Activated CD4-positive, alpha-beta T cell treated with anti-CD3 and anti-CD28 coated beads, Interleukin-2, amount 10 ng/mL, durations not matched to agents 7 days and 5 days (primary cell): ENCODE data around the gene LAMA1. TPM values are rescaled to one million over a fixed set of nuclear protein-coding genes. Genes with fewer than 3 reads are reported as not detected.

Experiments used
- CTCF ChIA-PET: fragments of 350-600 bp; sonication (Branson Sonifier 250); formaldehyde crosslinking; loops from one replicate; lab custom pipeline; 2021; ENCODE audit warnings: antibody characterized with exemption; lab: Charles Lee
- POLR2A ChIA-PET: fragments of 350-600 bp; sonication (Branson Sonifier 250); formaldehyde crosslinking; loops from one replicate; lab custom pipeline; 2021; ENCODE audit warnings: antibody characterized with exemption; lab: Charles Lee
- DNase-seq: peaks from one replicate; pipeline ENCODE4 v3.0.0-alpha.2; 2020
- H3K27ac Mint-ChIP-seq: one replicate; pipeline ENCODE4 v1.8.0; 2021; ENCODE audit warnings: mild to moderate bottlenecking, moderate library complexity, mixed read lengths
- H3K27me3 Mint-ChIP-seq: one replicate; pipeline ENCODE4 v1.8.0; 2021; ENCODE audit warnings: mixed read lengths
- H3K36me3 Mint-ChIP-seq: one replicate; pipeline ENCODE4 v1.8.0; 2021; ENCODE audit warnings: low read depth, mixed read lengths
- H3K4me1 Mint-ChIP-seq: one replicate; pipeline ENCODE4 v1.8.0; 2021; ENCODE audit warnings: mixed read lengths
- H3K4me3 Mint-ChIP-seq: one replicate; pipeline ENCODE4 v1.8.0; 2021; ENCODE audit warnings: mild to moderate bottlenecking, moderate library complexity, mixed read lengths
- H3K9me3 Mint-ChIP-seq: one replicate; pipeline ENCODE4 v1.8.0; 2021; ENCODE audit warnings: mixed read lengths
- total RNA-seq, 2 experiments: library from RNA; stranded (reverse); gene quantifications; one replicate each; pipeline ENCODE4 v1.2.3, GENCODE V29; 2021

LAMA1 gene
- total RNA-seq, 2 experiments from 2014 or later = not detected

DNA sequence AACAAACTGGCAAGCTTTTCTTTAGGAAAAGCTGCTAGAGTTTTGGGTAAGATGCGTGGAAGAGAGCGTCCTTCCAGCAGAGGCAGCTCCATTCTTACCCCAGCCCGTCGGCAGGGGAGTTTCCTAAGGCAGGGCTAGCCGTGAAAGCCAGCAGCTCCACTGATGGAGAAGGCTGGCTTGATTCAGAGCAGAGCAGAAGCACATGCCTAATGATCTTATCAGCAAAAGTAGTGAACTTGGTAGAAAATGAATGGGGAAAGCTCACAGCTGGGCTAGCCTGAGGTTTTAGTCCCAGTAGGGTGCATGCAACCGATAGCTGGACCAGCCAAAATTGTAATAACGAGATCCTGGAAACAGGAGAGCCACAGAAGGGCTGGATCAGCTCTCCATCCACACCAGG, 20.8 kb downstream of the LAMA1 start:
- H3K27me3 Mint-ChIP-seq = no peaks in the 10 kb centered on the region
- no peak overlapping the region for H3K4me3 Mint-ChIP-seq
- no peaks in the 10 kb centered on the region for H3K9me3 Mint-ChIP-seq
- CTCF ChIA-PET = no interaction called here
- no peaks in the 10 kb centered on the region for H3K4me1 Mint-ChIP-seq
- no peak for DNase-seq
- H3K36me3 Mint-ChIP-seq = no peaks in the 10 kb centered on the region
- no peak overlapping the region for H3K27ac Mint-ChIP-seq
- POLR2A ChIA-PET = no interaction called here

DNA sequence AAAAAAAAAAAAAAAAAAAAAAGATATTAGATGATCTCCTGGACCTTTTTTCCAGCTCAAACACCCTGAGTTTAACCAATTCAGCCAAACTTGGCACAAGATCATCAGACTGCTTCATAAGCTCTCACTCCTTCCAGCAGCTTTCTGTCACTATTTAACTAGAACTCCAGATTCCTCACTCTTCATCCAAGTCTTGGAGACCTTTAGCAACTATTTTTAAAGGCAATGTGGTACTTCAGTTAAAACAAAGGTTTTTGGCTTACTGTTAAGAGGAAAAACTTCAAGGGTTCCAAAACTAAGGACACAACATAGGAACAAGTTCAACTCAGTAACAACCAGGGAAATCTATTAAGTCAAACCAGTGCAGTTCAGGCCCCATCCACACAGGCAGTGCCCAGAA, 23.2 kb downstream of the LAMA1 start:
- POLR2A ChIA-PET = no interaction called here

DNA sequence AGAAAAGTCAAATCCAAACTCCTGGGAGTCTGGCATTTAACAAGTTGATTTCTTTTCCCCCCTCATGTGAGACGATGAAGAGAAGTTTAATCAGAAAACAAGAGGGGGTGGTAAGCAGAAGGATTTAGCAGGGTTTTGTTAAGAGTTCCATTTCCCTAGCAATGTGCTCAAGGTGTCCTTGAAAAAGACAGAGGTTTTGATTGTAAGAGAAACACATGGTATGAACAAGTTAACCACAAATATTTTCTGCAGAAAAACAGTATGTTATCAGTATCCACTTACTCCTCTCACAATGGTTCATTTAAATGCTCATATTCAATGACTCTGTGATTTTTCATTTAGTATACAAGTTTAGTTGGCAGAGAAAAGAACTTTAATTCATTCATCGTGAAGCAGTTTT, 26.8 kb downstream of the LAMA1 start:
- H3K9me3 Mint-ChIP-seq = no peaks in the 10 kb centered on the region
- no peak overlapping the region for H3K27ac Mint-ChIP-seq
- no peaks in the 10 kb centered on the region for H3K36me3 Mint-ChIP-seq
- POLR2A ChIA-PET = no interaction called here
- H3K27me3 Mint-ChIP-seq = no peaks in the 10 kb centered on the region
- H3K4me1 Mint-ChIP-seq = no peaks in the 10 kb centered on the region
- CTCF ChIA-PET = no interaction called here
- H3K4me3 Mint-ChIP-seq = no peak overlapping the region
- no peak for DNase-seq

More for the DNA sequence above, 23.2 kb downstream of the LAMA1 start:
- CTCF ChIA-PET = no interaction called here
- Mint-ChIP-seq H3K27ac (no peak overlapping the region), H3K9me3 (no peaks in the 10 kb centered on the region), H3K4me1 (no peaks in the 10 kb centered on the region), H3K36me3 (no peaks in the 10 kb centered on the region), H3K27me3 (no peaks in the 10 kb centered on the region), H3K4me3 (no peak overlapping the region)
- no peak for DNase-seq

DNA sequence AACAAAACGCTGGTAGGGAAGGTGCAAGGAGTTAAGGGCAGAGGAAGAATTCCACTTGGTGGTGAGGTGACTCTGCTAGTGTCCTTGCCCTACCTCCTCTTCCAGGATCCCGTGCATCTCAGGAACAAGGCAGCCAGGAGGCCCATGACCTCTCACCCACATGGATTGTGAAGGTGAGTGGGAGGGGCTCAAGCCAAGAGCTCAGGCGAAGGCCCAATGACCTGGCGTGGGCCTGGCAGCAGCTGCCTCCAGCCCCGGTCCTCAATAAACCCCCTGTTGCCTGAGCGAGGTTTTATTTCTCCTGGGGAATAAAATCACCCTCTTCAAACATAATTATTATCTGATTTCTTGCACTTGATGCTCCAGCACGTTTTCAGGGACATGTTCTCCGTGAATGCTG, 28.2 kb downstream of the LAMA1 start:
- no peak overlapping the region for H3K4me3 Mint-ChIP-seq
- H3K4me1 Mint-ChIP-seq = no peaks in the 10 kb centered on the region
- no peaks in the 10 kb centered on the region for H3K9me3 Mint-ChIP-seq
- POLR2A ChIA-PET = no interaction called here
- no peaks in the 10 kb centered on the region for H3K27me3 Mint-ChIP-seq
- no peak for DNase-seq
- no peaks in the 10 kb centered on the region for H3K36me3 Mint-ChIP-seq
- no peak overlapping the region for H3K27ac Mint-ChIP-seq
- CTCF ChIA-PET = no interaction called here

DNA sequence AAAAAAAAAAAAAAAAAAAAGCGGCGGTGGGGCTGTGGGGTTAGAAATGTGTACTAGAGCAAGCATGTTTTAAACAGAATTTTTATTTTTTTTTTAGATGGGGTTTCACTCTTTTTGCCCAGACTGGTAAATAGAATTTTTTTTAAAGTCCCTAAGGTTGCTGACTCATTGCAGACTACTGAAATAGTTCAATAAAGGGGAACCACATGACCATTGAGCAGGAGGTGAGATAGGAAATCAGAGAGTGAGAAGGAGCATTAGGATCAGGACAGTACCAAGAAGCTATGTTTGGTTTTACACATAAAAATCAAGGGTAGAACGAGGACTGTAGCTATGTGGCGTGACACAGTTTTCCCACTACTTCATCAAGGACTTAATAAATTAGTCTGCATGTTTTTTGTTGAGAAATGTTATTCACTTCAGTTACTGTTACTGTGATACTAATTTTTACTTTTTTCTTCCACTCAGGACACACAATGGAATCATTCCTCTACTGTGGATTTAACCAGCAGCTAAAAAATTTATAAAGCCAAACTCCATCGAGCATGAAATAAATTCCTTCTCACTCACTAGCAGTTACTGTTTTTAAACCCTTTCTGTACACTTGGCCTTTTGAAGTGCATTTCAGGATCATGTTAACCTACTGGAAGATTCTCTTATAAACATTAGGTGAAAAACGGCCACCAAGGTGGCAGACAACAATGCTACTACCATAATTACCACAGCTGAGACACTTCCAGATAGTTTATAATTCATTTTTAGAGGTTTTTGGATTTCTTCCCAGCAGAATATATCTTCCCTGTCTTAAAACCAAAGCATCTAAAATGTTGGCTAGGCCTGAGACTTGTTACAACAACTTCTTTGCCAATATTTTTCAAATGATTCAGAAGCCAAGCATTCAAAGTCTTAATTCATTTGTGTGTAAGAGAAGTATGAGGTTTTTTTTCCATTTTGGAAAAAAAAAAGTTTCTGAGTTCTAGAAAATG, 33.2 kb downstream of the LAMA1 start:
- Mint-ChIP-seq H3K27me3 (no peaks in the 10 kb centered on the region), H3K9me3 (no peaks in the 10 kb centered on the region), H3K36me3 (no peaks in the 10 kb centered on the region), H3K4me1 (no peaks in the 10 kb centered on the region), H3K27ac (no peak overlapping the region), H3K4me3 (no peak overlapping the region)
- ChIA-PET CTCF (no interaction called here), POLR2A (no interaction called here)
- DNase-seq = no peak

DNA sequence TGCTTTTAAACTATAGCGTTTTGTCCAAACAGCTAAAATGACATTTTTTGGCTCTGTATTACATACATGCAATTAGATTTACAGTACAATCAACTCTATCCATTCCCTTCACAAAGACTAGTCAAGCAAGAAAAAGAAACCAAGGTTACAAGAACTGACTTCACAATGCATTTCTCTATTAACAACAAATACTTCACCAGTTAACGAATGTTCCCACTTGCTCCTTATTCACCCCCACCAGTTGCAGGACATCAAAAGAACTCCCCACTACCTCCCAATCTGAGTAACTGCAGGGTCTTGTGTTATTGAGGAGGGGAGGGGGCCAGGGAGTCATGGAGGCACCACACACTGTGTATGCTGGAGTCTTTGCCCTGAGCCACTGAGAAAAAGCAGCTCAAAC, 34.9 kb downstream of the LAMA1 start:
- Mint-ChIP-seq H3K4me1 (no peaks in the 10 kb centered on the region), H3K36me3 (no peaks in the 10 kb centered on the region), H3K9me3 (no peaks in the 10 kb centered on the region), H3K27ac (no peak overlapping the region), H3K4me3 (no peak overlapping the region), H3K27me3 (no peaks in the 10 kb centered on the region)
- ChIA-PET CTCF (no interaction called here), POLR2A (no interaction called here)
- no peak for DNase-seq

DNA sequence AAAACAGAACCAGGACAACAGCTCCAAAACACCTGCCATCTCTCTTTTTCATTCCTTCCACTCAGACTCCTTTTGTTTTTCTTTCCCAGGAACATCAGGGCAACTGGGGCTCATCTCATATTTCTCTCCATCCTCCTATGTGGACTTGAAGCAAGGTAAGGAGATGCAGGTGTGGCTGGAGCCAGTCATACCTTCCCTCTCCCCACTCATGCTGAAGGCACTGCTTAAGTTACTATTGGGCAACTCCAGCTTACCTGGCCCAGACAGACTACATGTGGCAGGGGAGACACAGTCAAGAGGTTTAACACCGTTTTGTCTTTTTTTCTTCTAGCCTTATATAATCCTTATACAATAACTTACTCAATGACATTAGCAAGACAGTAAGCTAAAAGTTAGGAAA, 38.4 kb downstream of the LAMA1 start:
- H3K36me3 Mint-ChIP-seq = no peaks in the 10 kb centered on the region
- ChIA-PET POLR2A (no interaction called here), CTCF (no interaction called here)
- H3K4me1 Mint-ChIP-seq = no peaks in the 10 kb centered on the region
- no peaks in the 10 kb centered on the region for H3K9me3 Mint-ChIP-seq
- H3K27me3 Mint-ChIP-seq = no peaks in the 10 kb centered on the region
- no peak overlapping the region for H3K27ac Mint-ChIP-seq
- no peak for DNase-seq
- no peak overlapping the region for H3K4me3 Mint-ChIP-seq

DNA sequence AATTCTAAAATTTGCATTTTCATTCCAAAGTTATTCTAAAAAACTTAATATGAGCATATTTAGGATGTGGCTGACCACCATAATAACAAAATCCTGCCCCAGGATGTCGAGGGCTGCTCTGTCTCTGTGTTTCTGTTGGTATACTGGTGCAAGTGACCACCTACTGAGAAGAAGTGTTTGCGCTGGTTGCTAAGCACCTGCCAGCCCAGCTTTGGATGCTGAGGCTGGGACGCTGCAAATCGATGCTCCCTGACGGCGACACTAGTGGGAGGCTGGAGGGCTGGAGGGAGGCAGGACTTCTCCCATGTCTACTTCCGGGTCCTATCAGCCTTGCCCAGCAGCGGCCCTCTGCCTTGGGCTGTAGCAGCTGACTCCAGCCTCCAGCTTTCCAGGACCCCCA, 45.0 kb downstream of the LAMA1 start:
- Mint-ChIP-seq H3K9me3 (no peaks in the 10 kb centered on the region), H3K27me3 (no peaks in the 10 kb centered on the region), H3K4me1 (no peaks in the 10 kb centered on the region), H3K27ac (no peak overlapping the region), H3K36me3 (no peaks in the 10 kb centered on the region), H3K4me3 (no peak overlapping the region)
- CTCF ChIA-PET = no interaction called here
- POLR2A ChIA-PET = no interaction called here
- no peak for DNase-seq

DNA sequence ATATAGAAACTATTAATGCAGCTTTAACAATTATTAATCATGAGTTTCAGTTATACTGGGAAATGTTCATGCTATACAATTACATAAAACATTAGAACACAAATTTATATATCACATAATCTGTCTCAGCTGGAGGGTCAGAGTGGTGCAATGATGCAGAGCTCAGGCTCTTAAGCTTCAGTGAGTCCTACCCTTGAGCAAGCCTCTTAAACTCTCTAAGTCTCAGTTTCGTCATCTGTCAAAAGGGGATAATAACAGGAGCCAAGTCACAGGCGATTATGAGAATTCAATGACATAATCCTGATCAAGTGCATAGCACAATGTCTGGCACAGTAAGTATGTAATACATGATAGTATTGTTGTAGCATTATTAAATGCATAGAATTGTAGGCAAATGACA, 46.0 kb downstream of the LAMA1 start:
- no peak for DNase-seq
- no peaks in the 10 kb centered on the region for H3K36me3 Mint-ChIP-seq
- ChIA-PET CTCF (no interaction called here), POLR2A (no interaction called here)
- no peak overlapping the region for H3K4me3 Mint-ChIP-seq
- no peaks in the 10 kb centered on the region for H3K9me3 Mint-ChIP-seq
- no peaks in the 10 kb centered on the region for H3K4me1 Mint-ChIP-seq
- H3K27me3 Mint-ChIP-seq = no peaks in the 10 kb centered on the region
- no peak overlapping the region for H3K27ac Mint-ChIP-seq

DNA sequence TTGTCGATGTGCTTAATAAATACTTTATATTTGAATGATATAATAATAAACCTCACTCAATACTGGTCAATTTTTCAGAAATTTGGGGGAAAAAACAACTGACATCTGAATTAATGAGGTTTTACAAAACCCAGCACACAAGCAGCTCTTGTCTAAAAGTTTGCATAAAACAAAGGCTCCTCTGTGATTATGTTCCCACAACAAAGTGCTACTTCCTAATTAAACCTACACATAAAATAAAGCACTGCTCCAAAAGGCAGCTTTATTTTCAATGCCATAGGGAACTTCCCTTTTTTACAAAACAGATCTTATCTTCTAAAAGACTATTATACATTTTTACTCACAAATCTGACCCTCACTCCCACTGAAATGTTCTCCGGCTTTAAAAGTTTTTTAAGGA, 47.1 kb downstream of the LAMA1 start:
- no peak for DNase-seq
- Mint-ChIP-seq H3K36me3 (no peaks in the 10 kb centered on the region), H3K9me3 (no peaks in the 10 kb centered on the region), H3K4me1 (no peaks in the 10 kb centered on the region), H3K27ac (no peak overlapping the region), H3K4me3 (no peak overlapping the region), H3K27me3 (no peaks in the 10 kb centered on the region)
- CTCF ChIA-PET = no interaction called here
- POLR2A ChIA-PET = no interaction called here

DNA sequence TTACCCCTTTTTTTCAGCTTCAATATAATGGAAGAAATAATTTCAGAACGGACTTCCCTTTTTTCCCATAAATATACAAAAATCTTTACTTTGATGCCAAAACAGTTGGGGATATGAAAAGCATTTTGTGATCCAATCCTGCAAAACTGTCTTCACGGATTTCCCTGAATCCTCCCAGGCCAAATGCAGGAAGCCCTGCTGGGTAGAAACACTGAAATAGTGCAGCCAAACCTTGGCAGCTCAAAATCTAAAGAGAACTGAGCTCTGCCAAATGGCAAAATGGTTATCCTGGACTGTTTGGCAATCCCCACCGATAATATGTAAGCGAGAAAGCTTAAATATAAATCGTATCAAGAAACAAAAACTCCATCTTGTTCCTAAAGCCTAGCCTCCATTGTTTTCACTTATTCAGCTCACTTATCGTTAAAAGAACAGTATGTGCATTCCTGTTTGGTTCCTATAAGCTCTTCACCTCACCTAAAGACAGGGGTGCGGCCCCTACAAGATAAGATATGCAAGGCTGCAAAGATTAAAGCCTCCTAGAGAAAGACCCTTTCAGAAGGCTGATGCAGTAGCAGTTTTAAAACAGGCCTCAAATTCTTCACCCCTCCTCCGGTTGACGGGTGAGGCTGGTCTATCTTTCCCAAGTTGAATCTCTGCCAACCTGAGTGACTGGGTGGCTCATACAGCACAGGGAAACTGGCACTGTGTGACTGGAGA, 48.6 kb downstream of the LAMA1 start:
- ChIA-PET POLR2A (no interaction called here), CTCF (no interaction called here)
- Mint-ChIP-seq H3K27me3 (no peaks in the 10 kb centered on the region), H3K36me3 (no peaks in the 10 kb centered on the region), H3K4me3 (no peak overlapping the region), H3K9me3 (no peaks in the 10 kb centered on the region), H3K27ac (no peak overlapping the region), H3K4me1 (no peaks in the 10 kb centered on the region)
- DNase-seq = no peak

DNA sequence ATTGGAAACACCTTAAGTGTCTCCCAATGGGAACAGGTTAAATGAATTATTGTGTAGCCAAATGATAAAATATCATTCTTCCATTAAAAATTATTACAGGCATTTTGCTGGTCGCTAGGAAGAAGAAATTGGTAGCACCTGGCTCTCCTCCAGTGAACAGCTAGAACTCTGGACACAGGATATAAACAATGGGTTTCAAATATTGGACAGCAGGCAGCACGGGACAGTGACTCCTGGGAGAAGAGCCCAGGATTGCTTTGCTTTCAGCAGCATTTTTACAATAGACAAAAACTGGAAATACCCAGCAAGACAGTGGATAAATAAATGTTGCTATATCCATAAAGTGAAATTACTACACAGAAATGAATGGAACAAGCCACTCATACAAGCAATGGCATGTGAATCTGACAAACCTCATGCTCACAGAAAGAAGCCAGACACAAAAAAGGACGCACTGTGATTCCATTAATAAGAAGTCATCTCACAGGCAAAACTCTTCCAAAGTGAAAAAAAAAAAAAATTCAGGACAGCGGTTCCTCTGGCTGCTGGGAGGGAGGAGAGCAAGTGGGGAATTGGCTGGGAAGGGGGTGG, 50.5 kb downstream of the LAMA1 start:
- H3K27ac Mint-ChIP-seq = no peak overlapping the region
- H3K27me3 Mint-ChIP-seq = no peaks in the 10 kb centered on the region
- DNase-seq = no peak
- ChIA-PET POLR2A (no interaction called here), CTCF (no interaction called here)
- no peaks in the 10 kb centered on the region for H3K4me1 Mint-ChIP-seq
- no peak overlapping the region for H3K4me3 Mint-ChIP-seq
- H3K9me3 Mint-ChIP-seq = no peaks in the 10 kb centered on the region
- H3K36me3 Mint-ChIP-seq = no peaks in the 10 kb centered on the region

DNA sequence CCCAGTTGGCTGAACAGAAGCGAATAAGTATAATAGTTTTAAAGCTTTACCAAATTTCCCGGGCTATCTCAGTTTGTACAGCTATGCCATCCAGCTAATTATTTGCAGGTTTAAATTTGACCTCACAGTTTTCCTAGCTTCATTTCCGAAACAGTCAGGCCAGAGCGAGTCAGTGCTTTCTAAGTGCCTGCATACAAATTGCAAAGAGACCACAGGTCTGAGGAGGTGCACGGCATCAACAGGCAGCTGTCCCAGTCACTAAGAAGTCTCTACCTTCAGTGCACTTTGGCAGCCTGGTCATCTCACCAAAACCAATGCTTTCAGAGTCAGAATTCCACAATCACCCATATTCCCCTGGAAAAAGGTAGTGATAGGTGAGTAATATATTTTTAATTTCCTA, 51.9 kb downstream of the LAMA1 start:
- Mint-ChIP-seq H3K36me3 (no peaks in the 10 kb centered on the region), H3K4me1 (no peaks in the 10 kb centered on the region), H3K27ac (no peak overlapping the region), H3K9me3 (no peaks in the 10 kb centered on the region), H3K4me3 (no peak overlapping the region), H3K27me3 (no peaks in the 10 kb centered on the region)
- ChIA-PET CTCF (no interaction called here), POLR2A (no interaction called here)
- DNase-seq = no peak
